CD4-positive, alpha-beta T cell treated with Interleukin-12 subunit alpha and Interleukin-12 subunit beta, for 1 hour (primary cell): ENCODE data around the gene MAD1L1.
"Not testable (repeated sequence)": the region's sequence is repeated elsewhere in the genome, so short reads cannot be mapped to it uniquely, and the experiment has no call there.

Source experiments
- DNase-seq: peaks from one replicate; pipeline ENCODE4 v3.0.0-alpha.2; 2020

MAD1L1 gene

GRCh38 chr7:1838911-1839531, 393.7 kb downstream of the MAD1L1 start:
- not testable (repeated sequence) for DNase-seq

- DNase-seq: not testable (repeated sequence)
Measured at GRCh38 chr7:1838544-1838872, 394.2 kb downstream of the MAD1L1 start.

GRCh38 chr7:1837696-1838543, 394.8 kb downstream of the MAD1L1 start:
- DNase-seq: not testable (repeated sequence)

GRCh38 chr7:1831933-1832535, 400.7 kb downstream of the MAD1L1 start:
- not testable (repeated sequence) for DNase-seq

GRCh38 chr7:1831471-1831870, 401.3 kb downstream of the MAD1L1 start:
- not testable (repeated sequence) for DNase-seq

- not testable (repeated sequence) for DNase-seq
Measured at GRCh38 chr7:1829668-1830067, 403.1 kb downstream of the MAD1L1 start.

- no peak for DNase-seq
Measured at GRCh38 chr7:1829111-1829510, 403.6 kb downstream of the MAD1L1 start.

- not testable (repeated sequence) for DNase-seq
Measured at GRCh38 chr7:1828170-1828569, 404.6 kb downstream of the MAD1L1 start.

GRCh38 chr7:1827521-1827981, 405.2 kb downstream of the MAD1L1 start:
- DNase-seq: not testable (repeated sequence)

- not testable (repeated sequence) for DNase-seq
Measured at GRCh38 chr7:1826931-1827330, 405.8 kb downstream of the MAD1L1 start.

GRCh38 chr7:1825897-1826741, 406.6 kb downstream of the MAD1L1 start:
- DNase-seq: no peak

GRCh38 chr7:1825647-1825896, 407.2 kb downstream of the MAD1L1 start:
- not testable (repeated sequence) for DNase-seq

GRCh38 chr7:1824882-1825646, 407.7 kb downstream of the MAD1L1 start:
- DNase-seq: not testable (repeated sequence)

- DNase-seq: peak; percentile 26
Measured at GRCh38 chr7:1824151-1824881, 408.4 kb downstream of the MAD1L1 start.

GRCh38 chr7:1823376-1824150, 409.2 kb downstream of the MAD1L1 start:
- no peak for DNase-seq

- peak; percentile 8 for DNase-seq
Measured at GRCh38 chr7:1819259-1819841, 413.4 kb downstream of the MAD1L1 start.

GRCh38 chr7:1818575-1819258, 414.0 kb downstream of the MAD1L1 start:
- no peak for DNase-seq

GRCh38 chr7:1817061-1817712, 415.6 kb downstream of the MAD1L1 start:
- DNase-seq: no peak

GRCh38 chr7:1816451-1816850, 416.3 kb downstream of the MAD1L1 start:
- DNase-seq: not testable (repeated sequence)
